ENCODE measurements around the gene DNAJC8. TPM values are rescaled to one million over a fixed set of nuclear protein-coding genes. Genes with fewer than 3 reads are reported as not detected.

DNAJC8 gene
- total RNA-seq, 1 experiment from 2014 or later: 127 TPM

DNA sequence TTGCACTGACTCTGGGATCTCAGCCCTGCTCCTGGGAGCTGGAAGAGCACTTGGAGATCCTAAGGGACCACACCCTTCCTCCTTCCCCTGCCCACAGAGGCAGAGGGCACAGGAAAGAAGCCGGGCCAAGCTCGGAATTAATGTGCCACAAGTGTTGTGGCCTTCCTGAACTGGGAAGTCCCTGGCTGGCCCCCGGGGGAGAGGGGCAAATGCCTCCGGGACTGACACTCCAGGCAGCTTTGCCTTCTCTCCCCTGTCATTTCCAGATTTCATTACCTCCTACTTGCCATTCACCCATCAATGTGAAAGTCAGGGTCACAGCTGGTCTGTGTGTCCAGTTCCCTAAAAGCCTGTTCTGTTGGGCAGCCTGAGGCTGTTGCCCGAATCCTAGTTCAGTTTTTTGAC lies 48.1 kb upstream of the DNAJC8 start:
- TF ChIP-seq SIN3A (IDR thresholded peaks at IDR 0.05; ENCODE audit: borderline replicate concordance, insufficient read depth, low read depth, low read length) (no peak), POLR2AphosphoS5 (IDR thresholded peaks at IDR 0.05; ENCODE audit: low read depth, low read length) (no peak), TCF7L2 (IDR thresholded peaks at IDR 0.05; ENCODE audit: low read depth, low read length) (no peak)
- TF ChIP-seq, protein P1, sequence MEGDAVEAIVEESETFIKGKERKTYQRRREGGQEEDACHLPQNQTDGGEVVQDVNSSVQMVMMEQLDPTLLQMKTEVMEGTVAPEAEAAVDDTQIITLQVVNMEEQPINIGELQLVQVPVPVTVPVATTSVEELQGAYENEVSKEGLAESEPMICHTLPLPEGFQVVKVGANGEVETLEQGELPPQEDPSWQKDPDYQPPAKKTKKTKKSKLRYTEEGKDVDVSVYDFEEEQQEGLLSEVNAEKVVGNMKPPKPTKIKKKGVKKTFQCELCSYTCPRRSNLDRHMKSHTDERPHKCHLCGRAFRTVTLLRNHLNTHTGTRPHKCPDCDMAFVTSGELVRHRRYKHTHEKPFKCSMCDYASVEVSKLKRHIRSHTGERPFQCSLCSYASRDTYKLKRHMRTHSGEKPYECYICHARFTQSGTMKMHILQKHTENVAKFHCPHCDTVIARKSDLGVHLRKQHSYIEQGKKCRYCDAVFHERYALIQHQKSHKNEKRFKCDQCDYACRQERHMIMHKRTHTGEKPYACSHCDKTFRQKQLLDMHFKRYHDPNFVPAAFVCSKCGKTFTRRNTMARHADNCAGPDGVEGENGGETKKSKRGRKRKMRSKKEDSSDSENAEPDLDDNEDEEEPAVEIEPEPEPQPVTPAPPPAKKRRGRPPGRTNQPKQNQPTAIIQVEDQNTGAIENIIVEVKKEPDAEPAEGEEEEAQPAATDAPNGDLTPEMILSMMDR (IDR thresholded peaks at IDR 0.05): no peak
- TF ChIP-seq, protein P2, sequence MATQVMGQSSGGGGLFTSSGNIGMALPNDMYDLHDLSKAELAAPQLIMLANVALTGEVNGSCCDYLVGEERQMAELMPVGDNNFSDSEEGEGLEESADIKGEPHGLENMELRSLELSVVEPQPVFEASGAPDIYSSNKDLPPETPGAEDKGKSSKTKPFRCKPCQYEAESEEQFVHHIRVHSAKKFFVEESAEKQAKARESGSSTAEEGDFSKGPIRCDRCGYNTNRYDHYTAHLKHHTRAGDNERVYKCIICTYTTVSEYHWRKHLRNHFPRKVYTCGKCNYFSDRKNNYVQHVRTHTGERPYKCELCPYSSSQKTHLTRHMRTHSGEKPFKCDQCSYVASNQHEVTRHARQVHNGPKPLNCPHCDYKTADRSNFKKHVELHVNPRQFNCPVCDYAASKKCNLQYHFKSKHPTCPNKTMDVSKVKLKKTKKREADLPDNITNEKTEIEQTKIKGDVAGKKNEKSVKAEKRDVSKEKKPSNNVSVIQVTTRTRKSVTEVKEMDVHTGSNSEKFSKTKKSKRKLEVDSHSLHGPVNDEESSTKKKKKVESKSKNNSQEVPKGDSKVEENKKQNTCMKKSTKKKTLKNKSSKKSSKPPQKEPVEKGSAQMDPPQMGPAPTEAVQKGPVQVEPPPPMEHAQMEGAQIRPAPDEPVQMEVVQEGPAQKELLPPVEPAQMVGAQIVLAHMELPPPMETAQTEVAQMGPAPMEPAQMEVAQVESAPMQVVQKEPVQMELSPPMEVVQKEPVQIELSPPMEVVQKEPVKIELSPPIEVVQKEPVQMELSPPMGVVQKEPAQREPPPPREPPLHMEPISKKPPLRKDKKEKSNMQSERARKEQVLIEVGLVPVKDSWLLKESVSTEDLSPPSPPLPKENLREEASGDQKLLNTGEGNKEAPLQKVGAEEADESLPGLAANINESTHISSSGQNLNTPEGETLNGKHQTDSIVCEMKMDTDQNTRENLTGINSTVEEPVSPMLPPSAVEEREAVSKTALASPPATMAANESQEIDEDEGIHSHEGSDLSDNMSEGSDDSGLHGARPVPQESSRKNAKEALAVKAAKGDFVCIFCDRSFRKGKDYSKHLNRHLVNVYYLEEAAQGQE (IDR thresholded peaks at IDR 0.05; ENCODE audit: insufficient read depth in 1 of 2, low read depth in 2 of 2, low read length in 1 of 2): no peak
- intact Hi-C loops (cut with micrococcal nuclease; ENCODE audit: unreplicated experiment) (no loop called here), in situ Hi-C loops (cut with HindIII; ENCODE audit: low pct_unique_long_range_greater_than_20kb, low sequenced_read_pairs) (no loop called here)
- ChIA-PET CTCF (no interaction called here), POLR2A (no interaction called here)
- Histone ChIP-seq H3K4me3 (ENCODE audit: low read depth in 2 of 2, low read length in 2 of 2) (no peak overlapping the region), H3K27ac (ENCODE audit: low read length) (no peak overlapping the region), H3K9me3 (ENCODE audit: control insufficient read depth, insufficient read depth, low read depth, low read length) (no peaks in the 10 kb centered on the region), H3K27me3 (ENCODE audit: control insufficient read depth, insufficient read depth, low read length) (no peaks in the 10 kb centered on the region), H3K36me3 (ENCODE audit: control insufficient read depth, insufficient read depth, low read length) (no peaks in the 10 kb centered on the region), H3K4me1 (ENCODE audit: control insufficient read depth, insufficient read depth, low read length) (no peaks in the 10 kb centered on the region)
- ATAC-seq: no peak
- BruUV-seq (replicated peaks): no TSS peak
- DNase-seq (ENCODE audit: low read depth, low spot score): no peak

DNA sequence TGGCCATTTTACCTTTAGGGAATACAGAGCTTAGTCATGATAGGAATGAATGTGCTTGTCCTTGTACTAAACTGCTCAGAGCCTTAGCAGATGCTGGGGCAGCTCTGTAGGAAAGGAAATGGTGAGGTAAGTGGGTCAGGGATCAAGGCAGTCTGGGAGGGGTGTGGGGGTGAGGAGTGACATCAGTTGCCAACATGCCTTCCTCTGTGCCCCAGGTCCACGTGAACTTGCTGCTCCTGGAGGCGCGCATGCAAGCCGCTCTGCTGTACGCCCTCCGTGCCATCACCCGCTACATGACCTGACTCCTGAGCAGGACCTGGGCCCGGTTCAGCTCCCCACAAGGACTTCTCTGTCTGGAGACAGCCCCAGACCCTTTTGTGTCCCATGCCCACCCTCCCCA lies 47.7 kb upstream of the DNAJC8 start:
- no peaks in the 10 kb centered on the region for H3K36me3 ChIP-seq (ENCODE audit: control insufficient read depth, insufficient read depth, low read length)
- TF ChIP-seq, protein P2 (IDR thresholded peaks at IDR 0.05; ENCODE audit: insufficient read depth in 1 of 2, low read depth in 2 of 2, low read length in 1 of 2): no peak
- TF ChIP-seq, protein P1 (IDR thresholded peaks at IDR 0.05): no peak
- TF ChIP-seq SIN3A (IDR thresholded peaks at IDR 0.05; ENCODE audit: borderline replicate concordance, insufficient read depth, low read depth, low read length) (no peak), TCF7L2 (IDR thresholded peaks at IDR 0.05; ENCODE audit: low read depth, low read length) (no peak), POLR2AphosphoS5 (IDR thresholded peaks at IDR 0.05; ENCODE audit: low read depth, low read length) (no peak)
- H3K4me1 ChIP-seq (ENCODE audit: control insufficient read depth, insufficient read depth, low read length): no peaks in the 10 kb centered on the region
- H3K4me3 ChIP-seq (ENCODE audit: low read depth in 2 of 2, low read length in 2 of 2): no peak overlapping the region
- DNase-seq (ENCODE audit: low read depth, low spot score): no peak
- no peaks in the 10 kb centered on the region for H3K9me3 ChIP-seq (ENCODE audit: control insufficient read depth, insufficient read depth, low read depth, low read length)
- POLR2A ChIA-PET: interaction anchor here (0.6 kb wide), 1 partner anchor 14 kb away, joined by 5 read pairs; no protein-coding TSS in a partner anchor
- in situ Hi-C loops (cut with HindIII; ENCODE audit: low pct_unique_long_range_greater_than_20kb, low sequenced_read_pairs) (no loop called here), intact Hi-C loops (cut with micrococcal nuclease; ENCODE audit: unreplicated experiment) (no loop called here)
- no TSS peak for BruUV-seq (replicated peaks)
- no peak overlapping the region for H3K27ac ChIP-seq (ENCODE audit: low read length)
- CTCF ChIA-PET: no interaction called here
- no peak for ATAC-seq
- H3K27me3 ChIP-seq (ENCODE audit: control insufficient read depth, insufficient read depth, low read length): no peaks in the 10 kb centered on the region

Measured in Panc1 (cell line).